Smooth muscle cell (in vitro differentiated cells): ENCODE data around the gene MYO18B. TPM values are rescaled to one million over a fixed set of nuclear protein-coding genes. Genes with fewer than 3 reads are reported as not detected.

Experiments used
- DNase-seq: peaks from one replicate; lab custom pipeline; 2025; ENCODE audit not compliant: unreplicated experiment; lab: John Stamatoyannopoulos, UW
- H2AFZ ChIP-seq: fragments of 200-600 bp; sonication (generic); 2 replicates; pipeline ENCODE4 v1.6.0; 2016; ENCODE audit warnings: antibody characterized with exemption, low read depth, mild to moderate bottlenecking
- H3F3A ChIP-seq: fragments of 200-600 bp; sonication (generic); 2 replicates; pipeline ENCODE4 v1.6.0; 2017; ENCODE audit warnings: antibody characterized with exemption, low read depth
- H3K27ac ChIP-seq: fragments of 200-600 bp; sonication (generic); 2 replicates; pipeline ENCODE4 v1.5.1; 2016; ENCODE audit warnings: low read depth, mild to moderate bottlenecking
- H3K27me3 ChIP-seq: fragments of 200-600 bp; sonication (generic); 2 replicates; pipeline ENCODE4 v1.6.1; 2016; ENCODE audit warnings: low read depth, mild to moderate bottlenecking
- H3K36me3 ChIP-seq: fragments of 200-600 bp; sonication (generic); 2 replicates; pipeline ENCODE4 v1.5.1; 2016; ENCODE audit warnings: low read depth
- H3K4me1 ChIP-seq: fragments of 200-600 bp; sonication (generic); 2 replicates; pipeline ENCODE4 v1.5.1; 2016; ENCODE audit warnings: low read depth
- H3K4me2 ChIP-seq: fragments of 200-600 bp; sonication (generic); 2 replicates; pipeline ENCODE4 v1.6.0; 2016; ENCODE audit warnings: mild to moderate bottlenecking
- H3K4me3 ChIP-seq: fragments of 200-600 bp; sonication (generic); 2 replicates; pipeline ENCODE4 v1.5.1; 2016; ENCODE audit warnings: mild to moderate bottlenecking
- H3K79me2 ChIP-seq: fragments of 200-600 bp; sonication (generic); 2 replicates; pipeline ENCODE4 v1.6.0; 2016; ENCODE audit warnings: low read depth, mild to moderate bottlenecking
- H3K9ac ChIP-seq: fragments of 200-600 bp; sonication (generic); 2 replicates; pipeline ENCODE4 v1.6.0; 2016; ENCODE audit warnings: low read depth
- H3K9me3 ChIP-seq: fragments of 200-600 bp; sonication (generic); replicated peaks from 2 replicates; pipeline ENCODE4 v1.5.1; 2016; ENCODE audit warnings: low read depth
- H4K20me1 ChIP-seq: fragments of 200-600 bp; sonication (generic); 2 replicates; pipeline ENCODE4 v1.6.0; 2016; ENCODE audit warnings: low read depth
- CTCF ChIP-seq: fragments of 200-600 bp; sonication (generic); IDR thresholded peaks from 2 replicates; pipeline ENCODE4 v1.5.1; 2017; ENCODE audit warnings: borderline replicate concordance, mild to moderate bottlenecking, antibody characterized with exemption; ENCODE audit not compliant: insufficient read depth, poor library complexity, severe bottlenecking
- WGBS: methylation state at CpG from one replicate; pipeline ENCODE4 v1.1.7; 2016; ENCODE audit warnings: low lambda C conversion rate; 5-methylcytosine and 5-hydroxymethylcytosine counted together
- polyA plus RNA-seq: library from polyadenylated mRNA; unstranded; fragments of >200 nt; fragmentation: Nextera tagmentation; extraction: Ambion mirVana; gene quantifications from 2 replicates; pipeline ENCODE4 v1.2.1, GENCODE V29; 2016
- total RNA-seq: library from RNA; depleted of rRNA; stranded (reverse); fragments of >200 nt; gene quantifications from 2 replicates; pipeline ENCODE4 v1.2.3, GENCODE V29; 2014

MYO18B gene
- total and polyA plus RNA-seq, 2 experiments from 2014 or later, result 0.13 to 1.2 TPM

GRCh38 chr22:25806579-25806978 lies 64.6 kb downstream of the MYO18B start:
- H2AFZ ChIP-seq, result no peak overlapping the region
- H3F3A ChIP-seq, result no peaks in the 10 kb centered on the region
- no peak for TF ChIP-seq CTCF
- no peaks in the 10 kb centered on the region for H3K4me1 ChIP-seq
- no peak for DNase-seq
- no peak overlapping the region for H3K9ac ChIP-seq
- H3K4me2 ChIP-seq, result no peak overlapping the region
- peaks cover 18% of the 10 kb centered on the region for H3K27me3 ChIP-seq
- 62% methylated on average over 4 of the region's 4 CpGs for WGBS
- H3K36me3 ChIP-seq, result no peaks in the 10 kb centered on the region
- no peaks in the 10 kb centered on the region for H4K20me1 ChIP-seq
- H3K79me2 ChIP-seq, result no peaks in the 10 kb centered on the region
- H3K4me3 ChIP-seq, result no peak overlapping the region
- H3K9me3 ChIP-seq, result no peaks in the 10 kb centered on the region
- H3K27ac ChIP-seq, result no peak overlapping the region

- peaks cover 40% of the 10 kb centered on the region for H3K27me3 ChIP-seq
- TF ChIP-seq CTCF, result no peak
- no peak overlapping the region for H3K9ac ChIP-seq
- no peak overlapping the region for H2AFZ ChIP-seq
- no peaks in the 10 kb centered on the region for H3K36me3 ChIP-seq
- no peak overlapping the region for H3K4me3 ChIP-seq
- H3K9me3 ChIP-seq, result no peaks in the 10 kb centered on the region
- no peak overlapping the region for H3K4me2 ChIP-seq
- no peak for DNase-seq
- no peaks in the 10 kb centered on the region for H3K4me1 ChIP-seq
- no peaks in the 10 kb centered on the region for H3F3A ChIP-seq
- 80% methylated on average over 1 of the region's 1 CpG for WGBS
- no peaks in the 10 kb centered on the region for H4K20me1 ChIP-seq
- no peak overlapping the region for H3K27ac ChIP-seq
- H3K79me2 ChIP-seq, result no peaks in the 10 kb centered on the region
Measured at GRCh38 chr22:25814685-25815084, 72.7 kb downstream of the MYO18B start.

DNA sequence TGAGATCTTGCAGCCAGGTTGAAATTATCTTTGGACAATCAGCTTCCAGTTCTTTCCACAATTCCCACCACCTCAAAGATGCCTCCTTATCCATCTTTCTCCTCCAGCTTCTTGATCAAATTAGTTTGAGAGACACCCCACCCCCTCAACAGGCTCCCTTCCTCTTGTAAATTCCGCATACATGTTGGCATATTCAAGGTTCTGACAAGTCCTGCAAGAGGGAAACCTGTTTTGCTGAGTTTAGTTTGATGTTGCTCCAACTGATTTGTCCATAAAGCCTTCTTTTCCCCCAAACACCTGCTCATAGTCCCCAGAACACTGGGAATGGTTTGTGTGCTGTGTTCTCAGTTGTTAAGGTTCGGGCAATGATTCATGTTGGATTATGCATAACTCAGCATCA lies 73.6 kb downstream of the MYO18B start:
- Histone ChIP-seq H3K4me1 (no peaks in the 10 kb centered on the region), H3K9ac (no peak overlapping the region), H3K4me2 (no peak overlapping the region), H3K36me3 (no peaks in the 10 kb centered on the region), H3K27me3 (peaks cover 40% of the 10 kb centered on the region), H3K9me3 (no peaks in the 10 kb centered on the region), H3K79me2 (no peaks in the 10 kb centered on the region), H3K4me3 (no peak overlapping the region), H2AFZ (no peak overlapping the region), H3F3A (no peaks in the 10 kb centered on the region), H4K20me1 (no peaks in the 10 kb centered on the region), H3K27ac (no peak overlapping the region)
- TF ChIP-seq CTCF, result no peak
- DNase-seq, result no peak
- WGBS, result 83% methylated on average over 2 of the region's 2 CpGs

GRCh38 chr22:25816522-25817059 lies 74.6 kb downstream of the MYO18B start:
- Histone ChIP-seq H2AFZ (no peak overlapping the region), H3K9me3 (no peaks in the 10 kb centered on the region), H3K4me2 (no peak overlapping the region), H3K4me1 (no peaks in the 10 kb centered on the region), H4K20me1 (no peaks in the 10 kb centered on the region), H3F3A (no peaks in the 10 kb centered on the region), H3K36me3 (no peaks in the 10 kb centered on the region), H3K4me3 (no peak overlapping the region), H3K27ac (no peak overlapping the region), H3K9ac (no peak overlapping the region), H3K79me2 (no peaks in the 10 kb centered on the region), H3K27me3 (peaks cover 40% of the 10 kb centered on the region)
- 83% methylated on average over 7 of the region's 7 CpGs for WGBS
- no peak for TF ChIP-seq CTCF
- DNase-seq, result no peak
